Measurements from ENCODE around the gene DNAJC6.

DNA sequence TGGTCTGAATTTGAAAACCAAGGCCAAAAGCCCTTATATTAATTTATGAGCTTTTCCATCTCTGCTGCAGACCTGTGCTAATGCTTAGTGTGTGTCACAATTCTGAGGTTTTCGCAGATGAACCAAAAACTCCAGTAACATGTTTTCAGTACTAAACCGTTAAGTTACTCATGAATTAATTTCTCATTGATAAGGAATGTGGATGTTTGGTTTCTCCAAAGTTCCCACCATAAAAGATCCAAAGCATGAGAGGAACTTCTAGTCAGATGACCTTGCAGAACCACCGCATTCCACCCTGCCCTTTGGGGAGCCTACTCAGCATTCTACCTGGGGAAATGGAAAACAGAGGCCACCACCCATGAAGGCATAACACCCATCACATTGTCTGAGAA lies 103.6 kb downstream of the DNAJC6 start:
- TF ChIP-seq, protein P1, sequence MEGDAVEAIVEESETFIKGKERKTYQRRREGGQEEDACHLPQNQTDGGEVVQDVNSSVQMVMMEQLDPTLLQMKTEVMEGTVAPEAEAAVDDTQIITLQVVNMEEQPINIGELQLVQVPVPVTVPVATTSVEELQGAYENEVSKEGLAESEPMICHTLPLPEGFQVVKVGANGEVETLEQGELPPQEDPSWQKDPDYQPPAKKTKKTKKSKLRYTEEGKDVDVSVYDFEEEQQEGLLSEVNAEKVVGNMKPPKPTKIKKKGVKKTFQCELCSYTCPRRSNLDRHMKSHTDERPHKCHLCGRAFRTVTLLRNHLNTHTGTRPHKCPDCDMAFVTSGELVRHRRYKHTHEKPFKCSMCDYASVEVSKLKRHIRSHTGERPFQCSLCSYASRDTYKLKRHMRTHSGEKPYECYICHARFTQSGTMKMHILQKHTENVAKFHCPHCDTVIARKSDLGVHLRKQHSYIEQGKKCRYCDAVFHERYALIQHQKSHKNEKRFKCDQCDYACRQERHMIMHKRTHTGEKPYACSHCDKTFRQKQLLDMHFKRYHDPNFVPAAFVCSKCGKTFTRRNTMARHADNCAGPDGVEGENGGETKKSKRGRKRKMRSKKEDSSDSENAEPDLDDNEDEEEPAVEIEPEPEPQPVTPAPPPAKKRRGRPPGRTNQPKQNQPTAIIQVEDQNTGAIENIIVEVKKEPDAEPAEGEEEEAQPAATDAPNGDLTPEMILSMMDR (conservative IDR thresholded peaks at IDR 0.05; ENCODE audit: low read length): no peak
- TF ChIP-seq EZH2phosphoT487 (IDR thresholded peaks at IDR 0.05; ENCODE audit: borderline replicate concordance): no peak
